Muscle layer of colon (tissue), 2 donors: ENCODE data around the gene CDAN1.

Source experiments
- H3K27ac ChIP-seq: one replicate; pipeline ENCODE4 v1.7.0; 2013; ENCODE audit warnings: low read depth, mild to moderate bottlenecking, low read length, moderate library complexity
- H3K27me3 ChIP-seq, 2 donors: one replicate each; pipeline ENCODE4 v1.7.0; 2013; ENCODE audit warnings: low read length in 2 of 2, mild to moderate bottlenecking in 2 of 2; ENCODE audit not compliant: insufficient read depth in 2 of 2, control insufficient read depth in 1 of 2
- H3K36me3 ChIP-seq: one replicate; pipeline ENCODE4 v1.7.0; 2013; ENCODE audit warnings: mild to moderate bottlenecking, low read length; ENCODE audit not compliant: insufficient read depth
- H3K4me1 ChIP-seq: one replicate; pipeline ENCODE4 v1.7.0; 2013; ENCODE audit warnings: mild to moderate bottlenecking, low read length; ENCODE audit not compliant: insufficient read depth
- H3K4me3 ChIP-seq, 2 donors: one replicate each; pipeline ENCODE4 v1.7.0; 2013; ENCODE audit warnings: low read length in 2 of 2, low read depth in 1 of 2, mild to moderate bottlenecking in 1 of 2, moderate library complexity in 1 of 2
- H3K9ac ChIP-seq: one replicate; pipeline ENCODE4 v1.7.0; 2013; ENCODE audit warnings: low read length
- H3K9me3 ChIP-seq: one replicate; pipeline ENCODE4 v1.7.0; 2013; ENCODE audit warnings: mild to moderate bottlenecking, low read length
- donor health status: abdominal sarcoma.
- donor health status: Adenocarcinoma of cecum.

Gene CDAN1

GRCh38 chr15:42750306-42750705, 13.4 kb upstream of the CDAN1 start:
- no peak overlapping the region for H3K27ac ChIP-seq
- no peak overlapping the region for H3K9ac ChIP-seq
- H3K4me3 ChIP-seq: no peak overlapping the region
- H3K9me3 ChIP-seq: no peaks in the 10 kb centered on the region
- H3K36me3 ChIP-seq: peaks cover 24% of the 10 kb centered on the region
- H3K4me1 ChIP-seq: no peaks in the 10 kb centered on the region
- H3K27me3 ChIP-seq: no peaks in the 10 kb centered on the region

GRCh38 chr15:42749266-42749665, 12.3 kb upstream of the CDAN1 start:
- H3K27ac ChIP-seq: no peak overlapping the region

GRCh38 chr15:42744195-42744594, 7.3 kb upstream of the CDAN1 start:
- Histone ChIP-seq H3K4me3 (no peak overlapping the region), H3K4me1 (no peaks in the 10 kb centered on the region), H3K9me3 (no peaks in the 10 kb centered on the region), H3K27ac (no peak overlapping the region), H3K9ac (no peak overlapping the region), H3K36me3 (peaks cover 12% of the 10 kb centered on the region), H3K27me3 (no peaks in the 10 kb centered on the region)

More at GRCh38 chr15:42749266-42749665, 12.3 kb upstream of the CDAN1 start:
- no peaks in the 10 kb centered on the region for H3K27me3 ChIP-seq
- no peak overlapping the region for H3K9ac ChIP-seq
- no peak overlapping the region for H3K4me3 ChIP-seq
- H3K36me3 ChIP-seq: peaks cover 24% of the 10 kb centered on the region
- no peaks in the 10 kb centered on the region for H3K4me1 ChIP-seq
- H3K9me3 ChIP-seq: no peaks in the 10 kb centered on the region

GRCh38 chr15:42742149-42742548, 5.2 kb upstream of the CDAN1 start:
- peaks cover 6% of the 10 kb centered on the region for H3K4me1 ChIP-seq
- H3K36me3 ChIP-seq: peaks cover 12% of the 10 kb centered on the region
- no peaks in the 10 kb centered on the region for H3K9me3 ChIP-seq
- H3K27ac ChIP-seq: no peak overlapping the region
- H3K9ac ChIP-seq: no peak overlapping the region
- no peak overlapping the region for H3K4me3 ChIP-seq
- no peaks in the 10 kb centered on the region for H3K27me3 ChIP-seq

- Histone ChIP-seq H3K27me3 (no peaks in the 10 kb centered on the region), H3K36me3 (peaks cover 12% of the 10 kb centered on the region), H3K4me3 (no peak overlapping the region), H3K9me3 (no peaks in the 10 kb centered on the region), H3K4me1 (peaks cover 6% of the 10 kb centered on the region), H3K9ac (no peak overlapping the region), H3K27ac (no peak overlapping the region)
Observed at GRCh38 chr15:42741710-42742109, 4.8 kb upstream of the CDAN1 start.

GRCh38 chr15:42737529-42738328, 801 bp upstream of the CDAN1 start:
- no peaks in the 10 kb centered on the region for H3K9me3 ChIP-seq
- H3K27me3 ChIP-seq: no peaks in the 10 kb centered on the region
- peak overlapping the region; percentile 88 for H3K27ac ChIP-seq
- H3K9ac ChIP-seq: peak overlapping the region; percentile 61
- peak overlapping the region; percentile 37 to 73 for H3K4me3 ChIP-seq
- peaks cover 21% of the 10 kb centered on the region for H3K4me1 ChIP-seq
- peaks cover 22% of the 10 kb centered on the region for H3K36me3 ChIP-seq

GRCh38 chr15:42736178-42736792, 643 bp downstream of the CDAN1 start:
- peaks cover 21% of the 10 kb centered on the region for H3K4me1 ChIP-seq
- peak overlapping the region; percentile 57 for H3K27ac ChIP-seq
- no peaks in the 10 kb centered on the region for H3K9me3 ChIP-seq
- H3K4me3 ChIP-seq: peak overlapping the region; percentile 53 to 73
- peak overlapping the region; percentile 37 for H3K9ac ChIP-seq
- H3K36me3 ChIP-seq: peaks cover 35% of the 10 kb centered on the region
- no peaks in the 10 kb centered on the region for H3K27me3 ChIP-seq

- Histone ChIP-seq H3K27me3 (no peaks in the 10 kb centered on the region), H3K4me1 (peaks cover 21% of the 10 kb centered on the region), H3K9ac (peak overlapping the region; percentile 37), H3K27ac (peak overlapping the region; percentile 57), H3K36me3 (peaks cover 32% of the 10 kb centered on the region), H3K4me3 (peak overlapping the region; percentile 53 to 73), H3K9me3 (no peaks in the 10 kb centered on the region)
Observed at GRCh38 chr15:42735382-42736165, 1.4 kb downstream of the CDAN1 start.

GRCh38 chr15:42734076-42734672, 2.8 kb downstream of the CDAN1 start:
- H3K4me3 ChIP-seq: no peak overlapping the region
- H3K36me3 ChIP-seq: peaks cover 35% of the 10 kb centered on the region
- H3K27ac ChIP-seq: no peak overlapping the region
- no peaks in the 10 kb centered on the region for H3K27me3 ChIP-seq
- no peaks in the 10 kb centered on the region for H3K9me3 ChIP-seq
- H3K4me1 ChIP-seq: peaks cover 21% of the 10 kb centered on the region
- no peak overlapping the region for H3K9ac ChIP-seq

- no peak overlapping the region for H3K27ac ChIP-seq
- no peak overlapping the region for H3K9ac ChIP-seq
- H3K4me1 ChIP-seq: peaks cover 21% of the 10 kb centered on the region
- peaks cover 41% of the 10 kb centered on the region for H3K36me3 ChIP-seq
- H3K27me3 ChIP-seq: no peaks in the 10 kb centered on the region
- H3K4me3 ChIP-seq: no peak overlapping the region
- no peaks in the 10 kb centered on the region for H3K9me3 ChIP-seq
Observed at GRCh38 chr15:42733027-42733426, 3.9 kb downstream of the CDAN1 start.
